ENCODE measurements around the gene CLDN1. TPM values are rescaled to one million over a fixed set of nuclear protein-coding genes. Genes with fewer than 3 reads are reported as not detected.

Gene CLDN1
- total and polyA plus RNA-seq, 2 of the 4 experiments (the other 2 are of a cell fraction): 4.7 to 7.3 TPM

- Histone ChIP-seq H3K4me1 (ENCODE audit: control insufficient read depth, insufficient read depth, low read length) (peaks cover 2% of the 10 kb centered on the region; the same call in 1 of the 2 replicates), H3K9ac (ENCODE audit: low read depth, low read length) (no peak overlapping the region), H2BK5ac (ENCODE audit: low read depth, low read length, poor library complexity, severe bottlenecking) (no peak overlapping the region), H3K27ac (ENCODE audit: insufficient read depth, low read length) (no peak overlapping the region), H3K4ac (ENCODE audit: low read depth, low read length) (no peak overlapping the region), H3K36me3 (ENCODE audit: control insufficient read depth, insufficient read depth, low read length) (no peaks in the 10 kb centered on the region), H2BK20ac (ENCODE audit: low read depth, low read length) (no peak overlapping the region), H4K91ac (ENCODE audit: insufficient read depth, low read depth, low read length) (no peak overlapping the region), H3K18ac (ENCODE audit: low read depth, low read length) (no peak overlapping the region), H3K23ac (ENCODE audit: low read depth, low read length) (no peak overlapping the region), H4K8ac (ENCODE audit: low read depth in 2 of 2, low read length in 2 of 2) (no peak overlapping the region), H4K5ac (ENCODE audit: low read depth, low read length) (no peak overlapping the region), H3K79me1 (ENCODE audit: low read depth in 1 of 2, low read length in 2 of 2) (no peaks in the 10 kb centered on the region), H2BK120ac (ENCODE audit: low read depth, low read length) (no peak overlapping the region), H3K4me2 (ENCODE audit: low read depth, low read length) (no peak overlapping the region), H3K9me3 (ENCODE audit: control insufficient read depth, insufficient read depth, low read length) (no peaks in the 10 kb centered on the region), H3K56ac (ENCODE audit: extremely low read depth, insufficient read depth, low read length) (no peak overlapping the region), H2AFZ (replicated peaks; ENCODE audit: low read length, poor library complexity) (no peak overlapping the region), H2AK5ac (ENCODE audit: low read depth, low read length) (no peak overlapping the region), H2AK9ac (replicated peaks; ENCODE audit: low read depth, low read length, poor library complexity) (no peak overlapping the region), H3K27me3 (ENCODE audit: control insufficient read depth, insufficient read depth, low read length) (no peaks in the 10 kb centered on the region), H4K20me1 (ENCODE audit: insufficient read depth, low read length) (no peaks in the 10 kb centered on the region), H3K14ac (replicated peaks; ENCODE audit: low read depth, low read length) (no peak overlapping the region), H3K9me1 (ENCODE audit: insufficient read depth, low read length) (no peaks in the 10 kb centered on the region), H2BK15ac (ENCODE audit: low read depth, low read length) (no peak overlapping the region), H3K4me3 (ENCODE audit: insufficient read depth, low read depth, low read length) (no peak overlapping the region)
- DNase-seq (no peak), ATAC-seq (ENCODE audit: low read depth) (no peak)
- WGBS, 2 experiments (ENCODE audit: extremely low coverage in 2 of 2, insufficient read length in 1 of 2): 100% methylated on average over 1 of the region's 1 CpG; no CpG with 5 or more reads in 1 of the 2 experiments
- no TSS peak for BruUV-seq (replicated peaks)
- intact Hi-C loops (cut with micrococcal nuclease): no loop called here
- dilution Hi-C loops (cut with HindIII; ENCODE audit: low sequenced_read_pairs, unreplicated experiment): no loop called here
- in situ Hi-C loops (cut with MboI; ENCODE audit: low sequenced_read_pairs): no loop called here
- ChIA-PET CTCF (interaction anchor here (0.9 kb wide), 1 partner anchor 10 kb away, joined by 3 read pairs; no protein-coding TSS in a partner anchor), POLR2A (ENCODE audit: unreplicated experiment) (no interaction called here)
- TF ChIP-seq RFX5 (IDR thresholded peaks at IDR 0.05; ENCODE audit: low read depth, low read length) (no peak), POLR2A (IDR thresholded peaks at IDR 0.05; ENCODE audit: low read depth, low read length) (no peak), FOS (IDR thresholded peaks at IDR 0.05; ENCODE audit: low read depth, low read length) (no peak), ELK1 (IDR thresholded peaks at IDR 0.05; ENCODE audit: borderline replicate concordance, low read depth, low read length) (no peak), BHLHE40 (IDR thresholded peaks at IDR 0.05; ENCODE audit: low read depth, low read length) (no peak), MAFK (IDR thresholded peaks at IDR 0.05; ENCODE audit: low read depth, low read length) (no peak), RAD21 (IDR thresholded peaks at IDR 0.05; ENCODE audit: low read length) (no peak), USF2 (IDR thresholded peaks at IDR 0.05; ENCODE audit: low read depth, low read length) (no peak), MXI1 (IDR thresholded peaks at IDR 0.05; ENCODE audit: borderline replicate concordance, low read depth, low read length) (no peak), SMC3 (IDR thresholded peaks at IDR 0.05; ENCODE audit: low read depth, low read length) (no peak), RCOR1 (IDR thresholded peaks at IDR 0.05; ENCODE audit: insufficient replicate concordance, low read length) (no peak), CTCF (conservative IDR thresholded peaks at IDR 0.05; ENCODE audit: low read depth, low read length) (no peak), NFE2L2 (IDR thresholded peaks at IDR 0.05; ENCODE audit: low read depth, low read length) (no peak), CEBPB (IDR thresholded peaks at IDR 0.05; ENCODE audit: low read depth, low read length) (no peak), MAZ (IDR thresholded peaks at IDR 0.05; ENCODE audit: borderline replicate concordance, low read depth, low read length) (no peak), CHD1 (IDR thresholded peaks at IDR 0.05; ENCODE audit: low read depth, low read length) (no peak)
These were observed 39.5 kb upstream of the CLDN1 start for GRCh38 chr3:190361791-190362190.

Data from IMR-90 (cell line).